ENCODE measurements around the gene KAT2A. TPM values are rescaled to one million over a fixed set of nuclear protein-coding genes. Genes with fewer than 3 reads are reported as not detected.
A peak's percentile ranks its signal among the peaks of the same experiment; 100 is the strongest.

Gene KAT2A
- total and polyA plus RNA-seq, 9 of the 15 experiments (the other 6 are each of a cell fraction or from before 2014, with no cell fraction given) = 1.5 to 80.4 (median 31.9) TPM

DNA sequence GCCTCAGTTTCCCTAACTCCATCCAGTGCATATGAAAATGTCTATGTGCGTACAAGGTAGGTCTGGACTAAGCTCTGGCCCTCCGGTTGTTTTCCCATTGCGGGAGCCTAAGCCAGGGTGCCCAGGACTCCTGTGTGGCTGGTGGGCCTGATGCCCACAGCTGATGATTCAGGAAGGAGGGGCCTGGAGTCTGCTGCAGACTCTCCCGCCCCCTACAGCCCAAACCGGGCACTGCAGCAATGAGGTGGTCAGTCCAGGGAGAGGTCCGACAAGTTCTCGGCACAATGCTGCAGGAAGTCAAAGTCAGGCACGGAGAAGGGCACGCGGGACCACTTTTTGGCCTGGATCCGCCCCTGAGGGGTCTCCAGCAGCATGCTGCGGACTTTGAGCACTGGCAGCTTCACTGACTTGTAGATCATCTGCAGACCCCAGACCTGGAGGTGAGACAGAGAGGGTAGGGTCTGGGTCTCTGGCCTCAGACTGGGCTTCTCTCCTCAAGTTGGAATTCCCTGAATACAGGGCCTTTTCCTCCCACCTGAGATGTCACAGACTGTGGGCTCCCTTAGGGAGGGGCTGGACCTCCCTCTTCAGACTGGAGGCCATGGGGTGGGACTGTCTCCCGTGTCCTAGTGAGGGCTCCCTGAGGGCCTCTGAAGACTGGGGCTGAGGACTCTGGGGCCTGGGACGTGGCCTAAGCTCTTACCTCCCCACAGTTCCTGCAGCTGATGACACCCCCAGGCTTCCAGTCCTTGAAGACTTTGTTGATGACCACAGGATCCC, 19.5 kb downstream of the KAT2A start (continued):
- TF ChIP-seq, protein P1, sequence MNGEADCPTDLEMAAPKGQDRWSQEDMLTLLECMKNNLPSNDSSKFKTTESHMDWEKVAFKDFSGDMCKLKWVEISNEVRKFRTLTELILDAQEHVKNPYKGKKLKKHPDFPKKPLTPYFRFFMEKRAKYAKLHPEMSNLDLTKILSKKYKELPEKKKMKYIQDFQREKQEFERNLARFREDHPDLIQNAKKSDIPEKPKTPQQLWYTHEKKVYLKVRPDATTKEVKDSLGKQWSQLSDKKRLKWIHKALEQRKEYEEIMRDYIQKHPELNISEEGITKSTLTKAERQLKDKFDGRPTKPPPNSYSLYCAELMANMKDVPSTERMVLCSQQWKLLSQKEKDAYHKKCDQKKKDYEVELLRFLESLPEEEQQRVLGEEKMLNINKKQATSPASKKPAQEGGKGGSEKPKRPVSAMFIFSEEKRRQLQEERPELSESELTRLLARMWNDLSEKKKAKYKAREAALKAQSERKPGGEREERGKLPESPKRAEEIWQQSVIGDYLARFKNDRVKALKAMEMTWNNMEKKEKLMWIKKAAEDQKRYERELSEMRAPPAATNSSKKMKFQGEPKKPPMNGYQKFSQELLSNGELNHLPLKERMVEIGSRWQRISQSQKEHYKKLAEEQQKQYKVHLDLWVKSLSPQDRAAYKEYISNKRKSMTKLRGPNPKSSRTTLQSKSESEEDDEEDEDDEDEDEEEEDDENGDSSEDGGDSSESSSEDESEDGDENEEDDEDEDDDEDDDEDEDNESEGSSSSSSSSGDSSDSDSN (IDR thresholded peaks at IDR 0.05; ENCODE audit: borderline replicate concordance in 1 of 2, low read depth in 2 of 2, low read length in 2 of 2) = no peak
- TF ChIP-seq CC2D1A (IDR thresholded peaks at IDR 0.05) = peak; percentile 60
- TF ChIP-seq ATF7 (IDR thresholded peaks at IDR 0.05) = 0 out of 2 replicates have a peak, but pooled peaks have one; percentile 27
- peak; percentile 69; the same call in 1 of the 2 replicates for TF ChIP-seq KLF16 (IDR thresholded peaks at IDR 0.05)
- 0 out of 4 replicates have a peak, but pooled peaks of 1 of the 2 experiments have one; percentile 11 for TF ChIP-seq SRF (CRISPR knock-in tag; IDR thresholded peaks at IDR 0.05)
- no peak for TF ChIP-seq NUFIP1 (IDR thresholded peaks at IDR 0.05; ENCODE audit: partially characterized antibody)
- TF ChIP-seq, protein P2, sequence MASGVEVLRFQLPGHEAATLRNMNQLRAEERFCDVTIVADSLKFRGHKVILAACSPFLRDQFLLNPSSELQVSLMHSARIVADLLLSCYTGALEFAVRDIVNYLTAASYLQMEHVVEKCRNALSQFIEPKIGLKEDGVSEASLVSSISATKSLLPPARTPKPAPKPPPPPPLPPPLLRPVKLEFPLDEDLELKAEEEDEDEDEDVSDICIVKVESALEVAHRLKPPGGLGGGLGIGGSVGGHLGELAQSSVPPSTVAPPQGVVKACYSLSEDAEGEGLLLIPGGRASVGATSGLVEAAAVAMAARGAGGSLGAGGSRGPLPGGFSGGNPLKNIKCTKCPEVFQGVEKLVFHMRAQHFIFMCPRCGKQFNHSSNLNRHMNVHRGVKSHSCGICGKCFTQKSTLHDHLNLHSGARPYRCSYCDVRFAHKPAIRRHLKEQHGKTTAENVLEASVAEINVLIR (CRISPR knock-in tag; IDR thresholded peaks at IDR 0.05) = no peak
- TF ChIP-seq, protein P3, sequence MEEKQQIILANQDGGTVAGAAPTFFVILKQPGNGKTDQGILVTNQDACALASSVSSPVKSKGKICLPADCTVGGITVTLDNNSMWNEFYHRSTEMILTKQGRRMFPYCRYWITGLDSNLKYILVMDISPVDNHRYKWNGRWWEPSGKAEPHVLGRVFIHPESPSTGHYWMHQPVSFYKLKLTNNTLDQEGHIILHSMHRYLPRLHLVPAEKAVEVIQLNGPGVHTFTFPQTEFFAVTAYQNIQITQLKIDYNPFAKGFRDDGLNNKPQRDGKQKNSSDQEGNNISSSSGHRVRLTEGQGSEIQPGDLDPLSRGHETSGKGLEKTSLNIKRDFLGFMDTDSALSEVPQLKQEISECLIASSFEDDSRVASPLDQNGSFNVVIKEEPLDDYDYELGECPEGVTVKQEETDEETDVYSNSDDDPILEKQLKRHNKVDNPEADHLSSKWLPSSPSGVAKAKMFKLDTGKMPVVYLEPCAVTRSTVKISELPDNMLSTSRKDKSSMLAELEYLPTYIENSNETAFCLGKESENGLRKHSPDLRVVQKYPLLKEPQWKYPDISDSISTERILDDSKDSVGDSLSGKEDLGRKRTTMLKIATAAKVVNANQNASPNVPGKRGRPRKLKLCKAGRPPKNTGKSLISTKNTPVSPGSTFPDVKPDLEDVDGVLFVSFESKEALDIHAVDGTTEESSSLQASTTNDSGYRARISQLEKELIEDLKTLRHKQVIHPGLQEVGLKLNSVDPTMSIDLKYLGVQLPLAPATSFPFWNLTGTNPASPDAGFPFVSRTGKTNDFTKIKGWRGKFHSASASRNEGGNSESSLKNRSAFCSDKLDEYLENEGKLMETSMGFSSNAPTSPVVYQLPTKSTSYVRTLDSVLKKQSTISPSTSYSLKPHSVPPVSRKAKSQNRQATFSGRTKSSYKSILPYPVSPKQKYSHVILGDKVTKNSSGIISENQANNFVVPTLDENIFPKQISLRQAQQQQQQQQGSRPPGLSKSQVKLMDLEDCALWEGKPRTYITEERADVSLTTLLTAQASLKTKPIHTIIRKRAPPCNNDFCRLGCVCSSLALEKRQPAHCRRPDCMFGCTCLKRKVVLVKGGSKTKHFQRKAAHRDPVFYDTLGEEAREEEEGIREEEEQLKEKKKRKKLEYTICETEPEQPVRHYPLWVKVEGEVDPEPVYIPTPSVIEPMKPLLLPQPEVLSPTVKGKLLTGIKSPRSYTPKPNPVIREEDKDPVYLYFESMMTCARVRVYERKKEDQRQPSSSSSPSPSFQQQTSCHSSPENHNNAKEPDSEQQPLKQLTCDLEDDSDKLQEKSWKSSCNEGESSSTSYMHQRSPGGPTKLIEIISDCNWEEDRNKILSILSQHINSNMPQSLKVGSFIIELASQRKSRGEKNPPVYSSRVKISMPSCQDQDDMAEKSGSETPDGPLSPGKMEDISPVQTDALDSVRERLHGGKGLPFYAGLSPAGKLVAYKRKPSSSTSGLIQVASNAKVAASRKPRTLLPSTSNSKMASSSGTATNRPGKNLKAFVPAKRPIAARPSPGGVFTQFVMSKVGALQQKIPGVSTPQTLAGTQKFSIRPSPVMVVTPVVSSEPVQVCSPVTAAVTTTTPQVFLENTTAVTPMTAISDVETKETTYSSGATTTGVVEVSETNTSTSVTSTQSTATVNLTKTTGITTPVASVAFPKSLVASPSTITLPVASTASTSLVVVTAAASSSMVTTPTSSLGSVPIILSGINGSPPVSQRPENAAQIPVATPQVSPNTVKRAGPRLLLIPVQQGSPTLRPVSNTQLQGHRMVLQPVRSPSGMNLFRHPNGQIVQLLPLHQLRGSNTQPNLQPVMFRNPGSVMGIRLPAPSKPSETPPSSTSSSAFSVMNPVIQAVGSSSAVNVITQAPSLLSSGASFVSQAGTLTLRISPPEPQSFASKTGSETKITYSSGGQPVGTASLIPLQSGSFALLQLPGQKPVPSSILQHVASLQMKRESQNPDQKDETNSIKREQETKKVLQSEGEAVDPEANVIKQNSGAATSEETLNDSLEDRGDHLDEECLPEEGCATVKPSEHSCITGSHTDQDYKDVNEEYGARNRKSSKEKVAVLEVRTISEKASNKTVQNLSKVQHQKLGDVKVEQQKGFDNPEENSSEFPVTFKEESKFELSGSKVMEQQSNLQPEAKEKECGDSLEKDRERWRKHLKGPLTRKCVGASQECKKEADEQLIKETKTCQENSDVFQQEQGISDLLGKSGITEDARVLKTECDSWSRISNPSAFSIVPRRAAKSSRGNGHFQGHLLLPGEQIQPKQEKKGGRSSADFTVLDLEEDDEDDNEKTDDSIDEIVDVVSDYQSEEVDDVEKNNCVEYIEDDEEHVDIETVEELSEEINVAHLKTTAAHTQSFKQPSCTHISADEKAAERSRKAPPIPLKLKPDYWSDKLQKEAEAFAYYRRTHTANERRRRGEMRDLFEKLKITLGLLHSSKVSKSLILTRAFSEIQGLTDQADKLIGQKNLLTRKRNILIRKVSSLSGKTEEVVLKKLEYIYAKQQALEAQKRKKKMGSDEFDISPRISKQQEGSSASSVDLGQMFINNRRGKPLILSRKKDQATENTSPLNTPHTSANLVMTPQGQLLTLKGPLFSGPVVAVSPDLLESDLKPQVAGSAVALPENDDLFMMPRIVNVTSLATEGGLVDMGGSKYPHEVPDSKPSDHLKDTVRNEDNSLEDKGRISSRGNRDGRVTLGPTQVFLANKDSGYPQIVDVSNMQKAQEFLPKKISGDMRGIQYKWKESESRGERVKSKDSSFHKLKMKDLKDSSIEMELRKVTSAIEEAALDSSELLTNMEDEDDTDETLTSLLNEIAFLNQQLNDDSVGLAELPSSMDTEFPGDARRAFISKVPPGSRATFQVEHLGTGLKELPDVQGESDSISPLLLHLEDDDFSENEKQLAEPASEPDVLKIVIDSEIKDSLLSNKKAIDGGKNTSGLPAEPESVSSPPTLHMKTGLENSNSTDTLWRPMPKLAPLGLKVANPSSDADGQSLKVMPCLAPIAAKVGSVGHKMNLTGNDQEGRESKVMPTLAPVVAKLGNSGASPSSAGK (IDR thresholded peaks at IDR 0.05) = no peak
- TF ChIP-seq, protein P4, sequence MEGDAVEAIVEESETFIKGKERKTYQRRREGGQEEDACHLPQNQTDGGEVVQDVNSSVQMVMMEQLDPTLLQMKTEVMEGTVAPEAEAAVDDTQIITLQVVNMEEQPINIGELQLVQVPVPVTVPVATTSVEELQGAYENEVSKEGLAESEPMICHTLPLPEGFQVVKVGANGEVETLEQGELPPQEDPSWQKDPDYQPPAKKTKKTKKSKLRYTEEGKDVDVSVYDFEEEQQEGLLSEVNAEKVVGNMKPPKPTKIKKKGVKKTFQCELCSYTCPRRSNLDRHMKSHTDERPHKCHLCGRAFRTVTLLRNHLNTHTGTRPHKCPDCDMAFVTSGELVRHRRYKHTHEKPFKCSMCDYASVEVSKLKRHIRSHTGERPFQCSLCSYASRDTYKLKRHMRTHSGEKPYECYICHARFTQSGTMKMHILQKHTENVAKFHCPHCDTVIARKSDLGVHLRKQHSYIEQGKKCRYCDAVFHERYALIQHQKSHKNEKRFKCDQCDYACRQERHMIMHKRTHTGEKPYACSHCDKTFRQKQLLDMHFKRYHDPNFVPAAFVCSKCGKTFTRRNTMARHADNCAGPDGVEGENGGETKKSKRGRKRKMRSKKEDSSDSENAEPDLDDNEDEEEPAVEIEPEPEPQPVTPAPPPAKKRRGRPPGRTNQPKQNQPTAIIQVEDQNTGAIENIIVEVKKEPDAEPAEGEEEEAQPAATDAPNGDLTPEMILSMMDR (IDR thresholded peaks at IDR 0.05 in 2 of 3, conservative IDR thresholded peaks at IDR 0.05 in 1 of 3; ENCODE audit: insufficient read depth in 2 of 3, low read depth in 1 of 3, low read length in 3 of 3) = peak; percentile 92 to 98 (median 94)
